ENCODE data around the gene PTPN4.

DNA sequence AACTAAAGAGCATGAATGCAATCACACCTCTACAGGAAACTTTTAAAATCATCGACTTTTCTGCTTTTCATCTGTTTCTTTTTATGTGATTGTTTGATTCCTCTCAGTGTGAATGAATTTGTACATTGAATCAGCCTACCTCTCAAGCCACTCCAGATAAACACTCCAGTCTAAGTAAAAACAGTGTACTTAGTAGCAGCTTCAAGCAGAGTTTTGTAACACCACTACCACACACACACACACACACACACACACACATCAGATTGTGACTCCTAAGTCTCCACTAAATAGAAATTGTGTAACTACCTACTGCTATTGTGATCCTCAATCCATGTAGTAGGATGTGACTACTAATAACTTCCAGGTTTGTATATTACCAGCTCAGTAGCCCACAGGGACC lies 187.8 kb downstream of the PTPN4 start:
- TF ChIP-seq, protein P1, sequence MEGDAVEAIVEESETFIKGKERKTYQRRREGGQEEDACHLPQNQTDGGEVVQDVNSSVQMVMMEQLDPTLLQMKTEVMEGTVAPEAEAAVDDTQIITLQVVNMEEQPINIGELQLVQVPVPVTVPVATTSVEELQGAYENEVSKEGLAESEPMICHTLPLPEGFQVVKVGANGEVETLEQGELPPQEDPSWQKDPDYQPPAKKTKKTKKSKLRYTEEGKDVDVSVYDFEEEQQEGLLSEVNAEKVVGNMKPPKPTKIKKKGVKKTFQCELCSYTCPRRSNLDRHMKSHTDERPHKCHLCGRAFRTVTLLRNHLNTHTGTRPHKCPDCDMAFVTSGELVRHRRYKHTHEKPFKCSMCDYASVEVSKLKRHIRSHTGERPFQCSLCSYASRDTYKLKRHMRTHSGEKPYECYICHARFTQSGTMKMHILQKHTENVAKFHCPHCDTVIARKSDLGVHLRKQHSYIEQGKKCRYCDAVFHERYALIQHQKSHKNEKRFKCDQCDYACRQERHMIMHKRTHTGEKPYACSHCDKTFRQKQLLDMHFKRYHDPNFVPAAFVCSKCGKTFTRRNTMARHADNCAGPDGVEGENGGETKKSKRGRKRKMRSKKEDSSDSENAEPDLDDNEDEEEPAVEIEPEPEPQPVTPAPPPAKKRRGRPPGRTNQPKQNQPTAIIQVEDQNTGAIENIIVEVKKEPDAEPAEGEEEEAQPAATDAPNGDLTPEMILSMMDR (IDR thresholded peaks at IDR 0.05), result no peak
- no peak for TF ChIP-seq POLR2A (IDR thresholded peaks at IDR 0.05)

All from adrenal gland (tissue), 5 donors.